GM19324 (cell line): Measurements from ENCODE around the gene PYCARD.
"Not testable (repeated sequence)": the region's sequence is repeated elsewhere in the genome, so short reads cannot be mapped to it uniquely, and the experiment has no call there.

Source experiments
- ATAC-seq: cut with Tn5 transposase; IDR thresholded peaks from one replicate; pipeline ENCODE4 v1.9.1; 2021; ENCODE audit warnings: mild to moderate bottlenecking, moderate library complexity; ENCODE audit not compliant: unreplicated experiment, low FRiP score

The PYCARD gene

DNA sequence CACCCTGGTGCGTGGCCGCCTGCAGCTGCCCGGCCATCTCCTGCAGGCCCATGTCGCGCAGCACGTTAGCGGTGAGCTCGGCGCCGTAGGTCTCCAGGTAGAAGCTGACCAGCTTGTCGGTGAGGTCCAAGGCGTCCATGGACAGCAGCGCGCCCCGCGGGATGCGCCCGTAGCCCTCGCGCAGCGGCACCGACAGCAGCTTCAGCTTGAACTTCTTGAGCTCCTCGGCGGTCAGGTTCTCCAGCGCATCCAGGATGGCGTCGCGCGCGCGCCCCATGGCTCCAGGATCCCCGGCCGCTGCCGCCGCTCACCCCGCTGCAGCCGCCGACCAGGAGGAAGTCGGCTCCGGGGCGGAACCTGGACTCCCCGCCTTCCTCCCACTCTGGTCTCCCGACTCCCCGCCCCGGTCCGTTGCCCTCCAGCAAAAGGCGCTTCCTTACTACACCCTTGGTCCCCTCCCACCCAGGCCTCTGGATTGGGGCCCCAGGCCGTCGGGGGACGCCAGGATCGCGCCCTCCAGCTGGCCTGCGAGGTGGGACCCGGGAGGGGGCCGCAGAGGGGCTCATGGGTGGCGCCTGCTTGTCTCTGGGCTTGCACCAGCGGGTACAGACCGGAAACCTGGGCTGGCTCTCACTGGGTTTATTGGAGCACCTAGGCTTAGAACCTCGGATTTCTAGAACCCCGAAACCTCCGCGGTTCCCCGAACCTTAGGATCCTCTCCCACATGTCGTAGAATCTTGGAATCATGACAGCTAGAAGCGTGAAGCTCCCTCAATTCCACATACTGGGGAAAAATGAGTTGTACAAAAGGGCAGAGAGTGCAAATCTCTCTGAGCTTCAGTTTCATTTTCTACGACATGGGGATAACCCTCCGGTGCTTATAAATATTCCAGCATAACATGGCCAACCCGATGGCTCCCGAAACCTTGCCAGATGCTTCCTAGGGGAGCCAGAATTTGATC, at the start of gene PYCARD:
Gene PYCARD, minus strand, starts transcription at position 347 of the 962 bp plus-strand sequence. Its CDS starts 70 bp downstream, at position 277.
- peak; percentile 48 for ATAC-seq

DNA sequence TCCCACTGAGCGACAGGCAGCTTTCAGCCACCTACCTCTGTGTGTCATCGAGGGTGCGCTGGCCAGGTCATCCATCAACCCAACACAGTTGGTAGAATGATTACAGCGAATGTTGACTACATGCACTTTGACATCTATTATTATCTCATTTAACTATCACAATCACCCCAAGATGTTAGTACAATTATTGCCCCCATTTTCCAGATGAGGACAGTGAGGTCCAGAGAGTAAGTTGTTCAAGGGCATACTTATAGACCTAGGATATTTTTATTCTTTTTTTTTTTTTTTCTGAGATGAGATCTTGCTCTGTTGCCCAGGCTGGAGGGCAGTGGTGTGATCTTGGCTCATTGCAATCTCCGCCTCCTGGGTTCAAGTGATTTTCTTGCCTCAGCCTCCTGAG, 48.9 kb upstream of the PYCARD start:
- no peak for ATAC-seq

- ATAC-seq = no peak
Measured at GRCh38 chr16:31250782-31251384, 48.3 kb upstream of the PYCARD start.

GRCh38 chr16:31248344-31248743, 45.8 kb upstream of the PYCARD start:
- ATAC-seq = no peak

- no peak for ATAC-seq
Measured at GRCh38 chr16:31246296-31246695, 43.7 kb upstream of the PYCARD start.

DNA sequence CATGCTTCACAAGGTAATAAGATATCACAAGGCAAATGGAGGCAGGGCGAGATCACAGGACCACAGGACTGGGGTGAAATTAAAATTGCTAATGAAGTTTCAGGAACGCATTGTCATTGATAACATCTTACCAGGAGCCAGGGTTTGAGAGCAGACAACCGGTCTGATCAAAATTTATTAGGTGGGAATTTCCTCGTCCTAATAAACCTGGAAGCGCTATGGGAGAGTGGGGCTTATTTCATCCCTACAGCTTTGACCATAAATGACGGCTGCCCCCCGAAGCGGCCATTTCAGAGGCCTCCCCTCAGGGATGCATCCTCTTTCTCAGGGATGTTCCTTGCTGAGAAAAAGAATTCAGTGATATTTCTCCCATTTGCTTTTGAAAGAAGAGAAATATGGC, 43.0 kb upstream of the PYCARD start:
- ATAC-seq = not testable (repeated sequence)

GRCh38 chr16:31243734-31244670, 41.4 kb upstream of the PYCARD start:
- ATAC-seq = no peak

DNA sequence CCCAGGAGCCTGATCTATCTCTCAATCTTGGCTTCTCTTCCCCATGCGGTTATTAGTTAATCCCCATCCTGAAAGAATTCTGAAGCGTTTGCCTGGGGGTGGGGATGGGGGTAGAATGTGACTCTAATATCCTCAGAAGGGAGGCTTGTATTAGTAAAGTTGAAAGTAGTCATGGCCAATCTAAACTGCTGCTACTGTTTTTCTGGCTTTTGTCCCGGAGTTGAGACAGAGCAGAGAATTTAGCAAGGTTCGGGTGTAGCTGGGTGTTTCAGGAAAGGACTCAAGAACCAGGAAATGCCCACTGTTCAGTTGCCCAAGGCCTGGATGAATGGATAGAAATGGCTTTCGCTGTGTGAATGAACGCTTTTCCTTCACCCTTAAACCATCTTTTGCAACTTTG, 39.6 kb upstream of the PYCARD start:
- ATAC-seq = no peak

GRCh38 chr16:31238041-31238440, 35.5 kb upstream of the PYCARD start:
- ATAC-seq = no peak

DNA sequence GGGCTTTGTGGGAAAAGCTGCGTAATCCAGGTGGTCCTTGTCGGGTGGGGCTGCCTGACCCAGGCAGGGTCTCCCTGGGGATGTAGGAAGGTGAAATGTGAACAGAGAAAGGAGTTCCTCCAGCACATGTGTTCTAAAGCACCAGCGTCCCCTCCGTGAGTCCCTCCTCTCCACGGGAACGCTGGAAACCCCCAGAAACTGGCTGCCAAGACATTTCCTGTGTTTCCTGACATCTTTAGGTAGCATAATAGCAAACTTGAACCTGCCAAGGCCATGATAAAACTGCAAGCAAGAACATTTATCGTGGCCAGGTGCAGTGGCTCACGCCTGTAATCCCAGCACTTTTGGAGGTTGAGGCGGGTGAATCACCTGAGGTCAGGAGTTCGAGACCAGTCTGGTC, 26.9 kb upstream of the PYCARD start:
- ATAC-seq = no peak

GRCh38 chr16:31228206-31228605, 25.6 kb upstream of the PYCARD start:
- no peak for ATAC-seq

DNA sequence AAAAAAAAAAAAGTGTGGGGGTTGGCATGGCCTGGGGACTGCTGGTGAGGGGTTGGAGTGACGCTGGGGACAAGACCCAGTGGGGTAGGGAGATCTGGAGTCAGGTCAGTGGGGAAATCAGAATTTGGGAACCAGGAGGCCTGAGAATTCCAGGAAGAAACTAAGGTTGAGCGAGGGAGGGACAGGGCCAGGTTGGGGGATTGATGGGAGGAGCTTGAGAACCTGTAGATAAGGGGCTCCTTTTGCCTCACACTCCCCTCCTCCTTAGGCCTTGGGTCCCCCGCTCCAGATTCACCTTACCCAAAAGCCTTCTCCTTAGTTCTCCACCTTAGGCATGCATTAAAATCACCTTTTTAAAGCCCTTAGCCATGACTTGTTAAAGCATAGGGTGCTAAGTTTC, 22.6 kb upstream of the PYCARD start:
- ATAC-seq = no peak

GRCh38 chr16:31224092-31224955, 21.8 kb upstream of the PYCARD start:
- no peak for ATAC-seq

DNA sequence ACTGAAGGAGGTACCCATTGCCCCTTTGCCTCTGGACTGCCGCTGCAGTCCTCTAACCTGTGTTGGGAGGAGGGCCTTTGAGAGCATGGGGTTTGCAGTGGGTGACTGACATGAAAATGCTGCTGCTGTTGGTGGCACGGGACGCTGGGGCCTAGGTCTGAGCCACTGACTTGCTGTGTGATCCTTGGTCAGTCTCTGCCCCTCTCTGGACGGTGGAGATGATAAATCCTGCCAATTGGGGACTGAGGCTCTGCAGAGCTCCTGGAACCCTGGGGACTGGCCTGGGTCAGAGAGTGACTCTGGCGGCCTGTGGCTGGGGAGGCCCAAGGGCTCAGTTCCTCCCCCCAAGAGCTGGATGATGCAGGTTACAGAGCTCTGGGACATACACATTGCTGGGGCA, 20.5 kb upstream of the PYCARD start:
- no peak for ATAC-seq

- no peak for ATAC-seq
Measured at GRCh38 chr16:31221357-31222160, 19.0 kb upstream of the PYCARD start.

DNA sequence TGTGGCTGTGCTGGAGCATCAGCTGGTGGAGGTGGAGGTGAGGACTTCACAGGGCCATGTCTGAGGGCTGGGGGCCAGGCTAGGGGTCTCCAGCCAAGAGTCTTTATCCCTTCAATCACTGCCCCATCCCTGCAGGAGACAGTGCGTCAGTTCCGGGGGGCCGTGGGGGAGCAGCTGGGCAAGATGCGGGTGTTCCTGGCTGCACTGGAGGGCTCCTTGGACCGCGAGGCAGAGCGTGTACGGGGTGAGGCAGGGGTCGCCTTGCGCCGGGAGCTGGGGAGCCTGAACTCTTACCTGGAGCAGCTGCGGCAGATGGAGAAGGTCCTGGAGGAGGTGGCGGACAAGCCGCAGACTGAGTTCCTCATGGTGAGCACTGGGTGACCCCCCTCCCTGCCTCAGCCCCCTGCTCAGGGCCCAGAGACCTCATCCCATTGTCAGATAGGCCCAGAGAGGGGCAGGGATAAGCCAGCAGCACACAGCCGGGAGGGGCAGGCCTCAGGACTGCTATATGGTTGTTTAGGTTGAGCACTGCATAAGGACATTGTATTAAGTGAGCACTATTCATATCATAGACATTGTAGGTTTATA, 16.7 kb upstream of the PYCARD start:
- no peak for ATAC-seq

DNA sequence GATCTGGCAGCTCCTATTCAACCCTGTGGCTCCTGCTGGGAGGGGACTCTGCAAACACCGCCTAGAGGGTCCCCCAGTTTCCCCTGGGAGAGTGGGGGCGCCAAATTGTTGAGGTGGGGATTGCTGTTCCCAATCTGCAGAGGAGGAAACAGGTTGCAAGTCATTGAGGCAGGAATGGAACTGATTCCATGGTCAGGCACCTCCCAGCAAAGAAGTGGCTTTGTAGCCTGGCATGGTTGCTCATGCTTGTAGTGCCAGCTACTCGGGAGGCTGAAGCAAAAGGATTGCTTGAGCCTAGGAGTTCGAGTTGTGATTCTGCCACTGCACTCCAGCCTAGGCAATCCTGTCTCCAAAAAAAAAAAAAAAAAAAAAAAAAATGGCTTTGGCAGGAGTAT, 14.6 kb upstream of the PYCARD start:
- no peak for ATAC-seq

GRCh38 chr16:31216422-31217135, 14.0 kb upstream of the PYCARD start, which contains the start of gene PYDC1:
PYDC1 (minus strand) TSS chr16:31217135; CDS start chr16:31217028, 107 bp downstream.
- no peak for ATAC-seq
